ENCODE results near the gene SNX7. TPM values are rescaled to one million over a fixed set of nuclear protein-coding genes. Genes with fewer than 3 reads are reported as not detected.

Gene SNX7, protein sequence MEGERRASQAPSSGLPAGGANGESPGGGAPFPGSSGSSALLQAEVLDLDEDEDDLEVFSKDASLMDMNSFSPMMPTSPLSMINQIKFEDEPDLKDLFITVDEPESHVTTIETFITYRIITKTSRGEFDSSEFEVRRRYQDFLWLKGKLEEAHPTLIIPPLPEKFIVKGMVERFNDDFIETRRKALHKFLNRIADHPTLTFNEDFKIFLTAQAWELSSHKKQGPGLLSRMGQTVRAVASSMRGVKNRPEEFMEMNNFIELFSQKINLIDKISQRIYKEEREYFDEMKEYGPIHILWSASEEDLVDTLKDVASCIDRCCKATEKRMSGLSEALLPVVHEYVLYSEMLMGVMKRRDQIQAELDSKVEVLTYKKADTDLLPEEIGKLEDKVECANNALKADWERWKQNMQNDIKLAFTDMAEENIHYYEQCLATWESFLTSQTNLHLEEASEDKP
- total RNA-seq: 10 to 100 TPM; 15.6 to 38.9 (median 28.1) TPM
- 10 to 100 TPM; 11.1 to 27.0 (median 22.0) TPM for polyA plus RNA-seq
- long read RNA-seq, donor 1, partial matches to known transcripts: 16 of 17 reads
- long read RNA-seq, donor 1, other reads (novel, unspliced or antisense): 0 of 17 reads
- long read RNA-seq, donor 2, transcript SNX7-201 (9 exons, 1,734 nt): major isoform, 12 of 26 reads
- long read RNA-seq, donor 2, partial matches to known transcripts: 14 of 26 reads
- long read RNA-seq, donor 2, other reads (novel, unspliced or antisense): 0 of 26 reads
- long read RNA-seq, donor 3, transcript SNX7-201 (9 exons, 1,734 nt): major isoform, 7 of 15 reads
- long read RNA-seq, donor 3, partial matches to known transcripts: 8 of 15 reads
- long read RNA-seq, donor 3, other reads (novel, unspliced or antisense): 0 of 15 reads
- long read RNA-seq, donor 4: 0 reads
- long read RNA-seq, donor 5, transcript SNX7-201 (9 exons, 1,734 nt): major isoform, 8 of 26 reads
- long read RNA-seq, donor 5, partial matches to known transcripts: 18 of 26 reads
- long read RNA-seq, donor 5, other reads (novel, unspliced or antisense): 0 of 26 reads
- long read RNA-seq, donor 6: 0 reads
- long read RNA-seq, donor 7, transcript SNX7-201 (9 exons, 1,734 nt): major isoform, 23 of 44 reads
- long read RNA-seq, donor 7, partial matches to known transcripts: 21 of 44 reads
- long read RNA-seq, donor 7, other reads (novel, unspliced or antisense): 0 of 44 reads
- long read RNA-seq, donor 8, partial matches to known transcripts: 16 of 20 reads
- long read RNA-seq, donor 8, other reads (novel, unspliced or antisense): 0 of 20 reads
- long read RNA-seq, donor 9, transcript SNX7-201 (9 exons, 1,734 nt): major isoform, 5 of 18 reads
- long read RNA-seq, donor 9, partial matches to known transcripts: 13 of 18 reads
- long read RNA-seq, donor 9, other reads (novel, unspliced or antisense): 0 of 18 reads
- long read RNA-seq, donor 10, partial matches to known transcripts: 5 of 8 reads
- long read RNA-seq, donor 10, other reads (novel, unspliced or antisense): 0 of 8 reads

DNA sequence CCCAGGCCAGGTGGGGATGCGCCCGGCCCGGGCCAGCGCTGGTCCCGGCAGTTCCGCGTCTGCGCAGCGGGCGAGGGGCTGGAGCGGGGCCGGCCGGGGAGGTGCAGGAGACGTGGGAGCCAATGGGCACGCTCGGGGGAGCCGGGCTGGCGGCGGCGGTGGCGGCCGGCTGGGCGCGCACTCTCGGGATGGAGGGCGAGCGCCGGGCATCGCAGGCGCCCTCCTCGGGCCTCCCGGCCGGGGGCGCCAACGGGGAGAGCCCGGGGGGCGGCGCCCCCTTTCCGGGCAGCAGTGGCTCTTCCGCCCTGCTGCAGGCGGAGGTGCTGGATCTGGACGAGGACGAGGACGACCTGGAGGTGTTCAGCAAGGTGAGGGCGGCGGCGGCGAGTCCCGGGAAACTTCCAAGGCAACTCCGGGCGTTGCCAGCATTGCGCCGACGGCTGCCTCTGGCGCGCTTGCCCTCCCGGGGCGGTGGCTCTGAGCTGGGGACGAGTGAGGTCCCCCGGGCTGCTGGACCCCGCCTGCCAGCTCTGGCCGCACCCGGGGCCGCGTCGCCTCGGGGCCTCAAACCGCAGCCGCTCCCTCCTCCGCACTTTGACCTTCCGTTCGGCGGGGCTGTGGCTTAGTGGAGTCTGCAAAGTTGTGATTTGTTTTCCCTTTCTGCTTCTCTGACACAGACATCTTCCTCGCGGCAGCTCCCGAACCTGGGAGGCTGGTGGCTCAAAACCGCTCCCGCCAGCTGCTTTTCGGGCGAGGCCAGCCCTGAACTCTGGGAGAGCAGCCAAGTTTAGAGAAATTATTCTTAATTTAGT lies at the start of gene SNX7:
Gene SNX7, plus strand, starts transcription at position 178 of the 812 bp plus-strand sequence. Its CDS starts 11 bp downstream, at position 189.
- peaks cover 0 to 10% (median 0%) of the 10 kb centered on the region in 3 donors for H3K27me3 ChIP-seq
- peaks cover 0 to 24% (median 12%) of the 10 kb centered on the region in 4 donors for H3K4me1 ChIP-seq
- H3K27ac ChIP-seq: peak within 1 kb of the TSS; percentile 81 to 91 (median 84)
- no peaks in the 10 kb centered on the region for H3K36me3 ChIP-seq
- WGBS, 5 donors: 0 to 5% (median 1%) methylated on average over 22 to 80 of the region's 80 CpGs
- TF ChIP-seq EP300 (IDR thresholded peaks at IDR 0.05): no peak
- peak; percentile 16 to 80 (median 52) for TF ChIP-seq POLR2AphosphoS5 (IDR thresholded peaks at IDR 0.05)
- TF ChIP-seq POLR2A (IDR thresholded peaks at IDR 0.05): no peak
- TF ChIP-seq, protein P1, sequence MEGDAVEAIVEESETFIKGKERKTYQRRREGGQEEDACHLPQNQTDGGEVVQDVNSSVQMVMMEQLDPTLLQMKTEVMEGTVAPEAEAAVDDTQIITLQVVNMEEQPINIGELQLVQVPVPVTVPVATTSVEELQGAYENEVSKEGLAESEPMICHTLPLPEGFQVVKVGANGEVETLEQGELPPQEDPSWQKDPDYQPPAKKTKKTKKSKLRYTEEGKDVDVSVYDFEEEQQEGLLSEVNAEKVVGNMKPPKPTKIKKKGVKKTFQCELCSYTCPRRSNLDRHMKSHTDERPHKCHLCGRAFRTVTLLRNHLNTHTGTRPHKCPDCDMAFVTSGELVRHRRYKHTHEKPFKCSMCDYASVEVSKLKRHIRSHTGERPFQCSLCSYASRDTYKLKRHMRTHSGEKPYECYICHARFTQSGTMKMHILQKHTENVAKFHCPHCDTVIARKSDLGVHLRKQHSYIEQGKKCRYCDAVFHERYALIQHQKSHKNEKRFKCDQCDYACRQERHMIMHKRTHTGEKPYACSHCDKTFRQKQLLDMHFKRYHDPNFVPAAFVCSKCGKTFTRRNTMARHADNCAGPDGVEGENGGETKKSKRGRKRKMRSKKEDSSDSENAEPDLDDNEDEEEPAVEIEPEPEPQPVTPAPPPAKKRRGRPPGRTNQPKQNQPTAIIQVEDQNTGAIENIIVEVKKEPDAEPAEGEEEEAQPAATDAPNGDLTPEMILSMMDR (IDR thresholded peaks at IDR 0.05): no peak
- intact Hi-C loops (cut with DNase I; ENCODE audit: low total_unique reads): no loop called here
- H3K4me3 ChIP-seq: peak within 1 kb of the TSS; percentile 62 to 87 (median 72)
- DNase-seq: peak; percentile 88 to 95
- H3K9me3 ChIP-seq: no peaks in the 10 kb centered on the region

DNA sequence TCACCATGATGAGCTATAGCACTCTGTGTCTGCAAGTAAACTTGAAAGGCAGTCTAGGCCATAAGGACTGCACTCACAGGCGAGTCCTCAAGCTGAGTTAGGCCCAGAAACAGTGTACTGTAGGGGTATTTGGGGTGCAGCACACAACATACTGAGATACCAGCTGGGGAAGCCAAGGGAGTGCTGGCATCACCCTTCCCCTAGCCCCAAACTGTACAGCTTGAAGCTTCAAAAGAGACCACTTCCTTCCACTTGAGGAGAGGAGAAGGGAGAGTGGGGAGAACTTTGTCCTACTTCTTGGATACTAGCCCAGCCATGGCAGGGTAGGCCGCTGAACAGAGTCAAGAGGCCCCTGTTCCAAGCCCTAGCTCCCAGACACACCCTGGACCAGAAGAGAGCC lies 24.2 kb upstream of the SNX7 start:
- Histone ChIP-seq H3K9me3 (peaks cover 0 to 6% (median 0%) of the 10 kb centered on the region in 4 donors), H3K4me3 (no peak overlapping the region), H3K4me1 (no peaks in the 10 kb centered on the region), H3K27me3 (no peaks in the 10 kb centered on the region), H3K27ac (no peak overlapping the region), H3K36me3 (no peaks in the 10 kb centered on the region)
- 64 to 83% (median 73%) methylated on average over 1 to 2 of the region's 2 CpGs for WGBS, 5 donors
- no peak for DNase-seq
- no peak for TF ChIP-seq EP300 (IDR thresholded peaks at IDR 0.05)
- TF ChIP-seq POLR2AphosphoS5 (IDR thresholded peaks at IDR 0.05): no peak
- no peak for TF ChIP-seq POLR2A (IDR thresholded peaks at IDR 0.05)
- TF ChIP-seq, protein P1 (IDR thresholded peaks at IDR 0.05): no peak
- intact Hi-C loops (cut with DNase I; ENCODE audit: low total_unique reads): no loop called here

DNA sequence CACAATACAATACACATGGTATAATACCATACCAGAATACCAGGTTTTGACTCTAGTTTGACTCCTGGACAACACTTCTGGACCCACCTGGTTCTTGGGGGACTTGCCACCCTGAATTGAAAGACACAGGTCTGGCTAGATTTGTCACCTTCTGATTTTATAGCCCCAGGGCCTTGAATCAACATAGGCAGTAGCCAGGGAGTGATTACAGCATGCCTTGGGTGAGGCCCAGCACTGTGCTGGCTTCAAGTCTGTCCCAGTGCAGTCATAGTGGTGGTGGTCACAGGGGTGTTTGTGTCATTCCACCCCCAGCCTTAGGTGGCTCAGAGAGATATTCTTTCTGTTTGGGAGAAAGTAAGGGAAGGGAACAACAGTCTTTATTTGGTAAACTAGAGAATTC lies 23.3 kb upstream of the SNX7 start:
- Histone ChIP-seq H3K36me3 (no peaks in the 10 kb centered on the region), H3K4me1 (no peaks in the 10 kb centered on the region), H3K9me3 (peaks cover 0 to 12% (median 0%) of the 10 kb centered on the region in 4 donors), H3K27me3 (no peaks in the 10 kb centered on the region), H3K4me3 (no peak overlapping the region), H3K27ac (no peak overlapping the region)
- TF ChIP-seq, protein P1 (IDR thresholded peaks at IDR 0.05): no peak
- intact Hi-C loops (cut with DNase I; ENCODE audit: low total_unique reads): no loop called here
- no peak for DNase-seq

All from stomach (tissue), 19 donors.